WTC11 (cell line): ENCODE results near the gene GRM7.

Experiments used
- ATF6 ChIP-seq: sonication (generic); formaldehyde crosslinking; IDR thresholded peaks from 2 replicates; pipeline ENCODE4 v1.8.1; 2023; ENCODE audit warnings: mild to moderate bottlenecking, missing genetic modification reagents
- CREB1 ChIP-seq: sonication (generic); formaldehyde crosslinking; IDR thresholded peaks from 2 replicates; pipeline ENCODE4 v1.8.0; 2023; ENCODE audit warnings: mild to moderate bottlenecking, missing genetic modification reagents
- FOXK1 ChIP-seq: sonication (generic); formaldehyde crosslinking; IDR thresholded peaks from 2 replicates; pipeline ENCODE4 v1.8.0; 2022; ENCODE audit warnings: mild to moderate bottlenecking, moderate library complexity, missing genetic modification reagents
- MAX ChIP-seq: sonication (generic); formaldehyde crosslinking; IDR thresholded peaks from 2 replicates; pipeline ENCODE4 v1.8.0; 2022; ENCODE audit warnings: mild to moderate bottlenecking, missing genetic modification reagents
- NFYB ChIP-seq: sonication (generic); formaldehyde crosslinking; conservative IDR thresholded peaks from 2 replicates; pipeline ENCODE4 v1.8.0; 2022; ENCODE audit warnings: low read depth, missing genetic modification reagents
- NR3C1 ChIP-seq: sonication (generic); formaldehyde crosslinking; conservative IDR thresholded peaks from 2 replicates; pipeline ENCODE4 v1.8.1; 2023; ENCODE audit warnings: low read depth, mild to moderate bottlenecking, missing genetic modification reagents
- OVOL2 ChIP-seq: fragments of 250-450 bp; sonication (Bioruptor Pico); IDR thresholded peaks from 2 replicates; pipeline ENCODE4 v1.9.0; 2021; ENCODE audit warnings: mild to moderate bottlenecking, borderline replicate concordance
- TCF7 ChIP-seq: sonication (generic); formaldehyde crosslinking; IDR thresholded peaks from 2 replicates; pipeline ENCODE4 v1.8.0; 2022; ENCODE audit warnings: mild to moderate bottlenecking, low read depth, missing genetic modification reagents, moderate library complexity
- ZNF281 ChIP-seq: sonication (generic); formaldehyde crosslinking; IDR thresholded peaks from 2 replicates; pipeline ENCODE4 v1.8.0; 2023; ENCODE audit warnings: mild to moderate bottlenecking, missing genetic modification reagents
- TF ChIP-seq, protein P1 (sequence below): fragments of 200-600 bp; IDR thresholded peaks from 2 replicates; pipeline ENCODE4 v1.8.0; 2022; ENCODE audit warnings: antibody characterized with exemption
- TF ChIP-seq, protein P2 (sequence below): sonication (generic); formaldehyde crosslinking; IDR thresholded peaks from 2 replicates; pipeline ENCODE4 v1.8.1; 2023; ENCODE audit warnings: mild to moderate bottlenecking, missing genetic modification reagents, moderate library complexity
- TF ChIP-seq, protein P3 (sequence below): sonication (generic); formaldehyde crosslinking; IDR thresholded peaks from 2 replicates; pipeline ENCODE4 v1.8.1; 2023; ENCODE audit warnings: mild to moderate bottlenecking, missing genetic modification reagents, moderate library complexity

DNA sequence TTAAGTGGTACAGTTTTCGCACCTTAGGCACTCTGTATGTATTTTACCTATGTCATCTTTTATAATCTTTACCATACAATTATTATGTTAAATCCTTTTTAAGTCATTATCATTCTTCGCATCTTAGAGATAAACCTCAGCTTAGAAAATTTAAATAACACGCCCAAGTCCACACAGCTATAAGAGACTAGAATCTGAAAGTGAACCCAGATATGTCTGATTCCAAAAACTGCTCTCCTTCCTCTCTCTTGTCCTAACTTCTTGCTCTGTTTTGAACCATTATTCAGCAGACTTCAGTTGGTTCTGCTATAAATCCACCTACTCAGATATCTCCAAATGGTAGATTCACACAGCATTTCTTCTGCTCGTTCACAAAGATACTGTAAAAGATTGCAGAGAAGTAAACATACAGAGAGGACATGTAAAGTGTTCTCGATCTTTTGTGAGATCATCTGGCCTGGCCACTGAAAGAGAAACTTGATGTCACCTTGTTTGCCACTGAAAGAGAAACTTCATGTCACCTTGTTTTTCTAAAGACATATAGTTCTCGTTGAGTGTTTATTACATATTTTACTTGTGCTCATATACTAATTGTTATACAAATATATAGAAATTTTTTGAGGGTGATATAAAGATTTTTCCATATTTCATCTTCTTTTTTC is 533.2 kb downstream of the GRM7 start:
- TF ChIP-seq CREB1 (CRISPR knock-in tag) = no peak
- TF ChIP-seq, protein P1, sequence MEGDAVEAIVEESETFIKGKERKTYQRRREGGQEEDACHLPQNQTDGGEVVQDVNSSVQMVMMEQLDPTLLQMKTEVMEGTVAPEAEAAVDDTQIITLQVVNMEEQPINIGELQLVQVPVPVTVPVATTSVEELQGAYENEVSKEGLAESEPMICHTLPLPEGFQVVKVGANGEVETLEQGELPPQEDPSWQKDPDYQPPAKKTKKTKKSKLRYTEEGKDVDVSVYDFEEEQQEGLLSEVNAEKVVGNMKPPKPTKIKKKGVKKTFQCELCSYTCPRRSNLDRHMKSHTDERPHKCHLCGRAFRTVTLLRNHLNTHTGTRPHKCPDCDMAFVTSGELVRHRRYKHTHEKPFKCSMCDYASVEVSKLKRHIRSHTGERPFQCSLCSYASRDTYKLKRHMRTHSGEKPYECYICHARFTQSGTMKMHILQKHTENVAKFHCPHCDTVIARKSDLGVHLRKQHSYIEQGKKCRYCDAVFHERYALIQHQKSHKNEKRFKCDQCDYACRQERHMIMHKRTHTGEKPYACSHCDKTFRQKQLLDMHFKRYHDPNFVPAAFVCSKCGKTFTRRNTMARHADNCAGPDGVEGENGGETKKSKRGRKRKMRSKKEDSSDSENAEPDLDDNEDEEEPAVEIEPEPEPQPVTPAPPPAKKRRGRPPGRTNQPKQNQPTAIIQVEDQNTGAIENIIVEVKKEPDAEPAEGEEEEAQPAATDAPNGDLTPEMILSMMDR = no peak
- no peak for TF ChIP-seq ZNF281 (CRISPR knock-in tag)
- no peak for TF ChIP-seq MAX (CRISPR knock-in tag)
- TF ChIP-seq NFYB (CRISPR knock-in tag) = no peak
- TF ChIP-seq OVOL2 = no peak
- TF ChIP-seq ATF6 (CRISPR knock-in tag) = no peak
- no peak for TF ChIP-seq FOXK1
- TF ChIP-seq, protein P2, sequence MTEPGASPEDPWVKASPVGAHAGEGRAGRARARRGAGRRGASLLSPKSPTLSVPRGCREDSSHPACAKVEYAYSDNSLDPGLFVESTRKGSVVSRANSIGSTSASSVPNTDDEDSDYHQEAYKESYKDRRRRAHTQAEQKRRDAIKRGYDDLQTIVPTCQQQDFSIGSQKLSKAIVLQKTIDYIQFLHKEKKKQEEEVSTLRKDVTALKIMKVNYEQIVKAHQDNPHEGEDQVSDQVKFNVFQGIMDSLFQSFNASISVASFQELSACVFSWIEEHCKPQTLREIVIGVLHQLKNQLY (CRISPR knock-in tag) = no peak
- TF ChIP-seq, protein P3, sequence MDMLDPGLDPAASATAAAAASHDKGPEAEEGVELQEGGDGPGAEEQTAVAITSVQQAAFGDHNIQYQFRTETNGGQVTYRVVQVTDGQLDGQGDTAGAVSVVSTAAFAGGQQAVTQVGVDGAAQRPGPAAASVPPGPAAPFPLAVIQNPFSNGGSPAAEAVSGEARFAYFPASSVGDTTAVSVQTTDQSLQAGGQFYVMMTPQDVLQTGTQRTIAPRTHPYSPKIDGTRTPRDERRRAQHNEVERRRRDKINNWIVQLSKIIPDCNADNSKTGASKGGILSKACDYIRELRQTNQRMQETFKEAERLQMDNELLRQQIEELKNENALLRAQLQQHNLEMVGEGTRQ (CRISPR knock-in tag) = no peak
- no peak for TF ChIP-seq NR3C1 (CRISPR knock-in tag)
- no peak for TF ChIP-seq TCF7 (CRISPR knock-in tag)
